Stomach smooth muscle (tissue), 2 donors: ENCODE measurements around the gene SLC35D3.
"Not testable (repeated sequence)": the region's sequence is repeated elsewhere in the genome, so short reads cannot be mapped to it uniquely, and the experiment has no call there.

Experiments used
- H3K27ac ChIP-seq: one replicate; pipeline ENCODE4 v1.7.0; 2013; ENCODE audit warnings: mild to moderate bottlenecking, low read length, inconsistent platforms
- H3K27me3 ChIP-seq, 2 donors: one replicate each; pipeline ENCODE4 v1.7.0; 2013; ENCODE audit warnings: low read length in 2 of 2; ENCODE audit not compliant: insufficient read depth in 2 of 2, control insufficient read depth in 1 of 2
- H3K36me3 ChIP-seq, 2 donors: one replicate each; pipeline ENCODE4 v1.7.0; 2013; ENCODE audit warnings: low read length in 2 of 2; ENCODE audit not compliant: control insufficient read depth in 2 of 2, insufficient read depth in 2 of 2
- H3K4me1 ChIP-seq: one replicate; pipeline ENCODE4 v1.7.0; 2013; ENCODE audit warnings: low read length; ENCODE audit not compliant: control insufficient read depth, insufficient read depth
- H3K4me3 ChIP-seq, 2 donors: one replicate each; pipeline ENCODE4 v1.7.0; 2013; ENCODE audit warnings: low read length in 2 of 2
- H3K9ac ChIP-seq, 2 donors: one replicate each; pipeline ENCODE4 v1.7.0; 2013; ENCODE audit warnings: low read length in 2 of 2, mild to moderate bottlenecking in 1 of 2
- H3K9me3 ChIP-seq, 2 donors: one replicate each; pipeline ENCODE4 v1.7.0; 2013; ENCODE audit warnings: low read length in 2 of 2; ENCODE audit not compliant: control insufficient read depth in 2 of 2
- donor health status: healthy.
- donor health status: Pancreatic carcinoma.

SLC35D3 gene

GRCh38 chr6:136923116-136923953, 1.2 kb downstream of the SLC35D3 start:
- H3K4me1 ChIP-seq: peaks cover 21% of the 10 kb centered on the region
- no peaks in the 10 kb centered on the region for H3K36me3 ChIP-seq
- H3K9ac ChIP-seq: no peak overlapping the region
- no peaks in the 10 kb centered on the region for H3K9me3 ChIP-seq
- H3K27ac ChIP-seq: no peak overlapping the region
- H3K27me3 ChIP-seq: peaks cover 28 to 59% of the 10 kb centered on the region in 2 donors
- H3K4me3 ChIP-seq: peak overlapping the region in 1 of 2 donors; percentile 15

GRCh38 chr6:136923954-136924673, 2.0 kb downstream of the SLC35D3 start:
- Histone ChIP-seq H3K9me3 (no peaks in the 10 kb centered on the region), H3K9ac (no peak overlapping the region), H3K4me1 (peaks cover 21% of the 10 kb centered on the region), H3K27ac (no peak overlapping the region), H3K27me3 (peaks cover 25 to 52% of the 10 kb centered on the region in 2 donors), H3K4me3 (no peak overlapping the region), H3K36me3 (no peaks in the 10 kb centered on the region)

- Histone ChIP-seq H3K27ac (no peak overlapping the region), H3K36me3 (no peaks in the 10 kb centered on the region), H3K9me3 (no peaks in the 10 kb centered on the region), H3K4me3 (no peak overlapping the region), H3K9ac (no peak overlapping the region), H3K4me1 (peaks cover 14% of the 10 kb centered on the region), H3K27me3 (peaks cover 11 to 30% of the 10 kb centered on the region in 2 donors)
Observed at GRCh38 chr6:136926383-136926782, 4.3 kb downstream of the SLC35D3 start.

GRCh38 chr6:136927292-136927691, 5.2 kb downstream of the SLC35D3 start:
- Histone ChIP-seq H3K36me3 (no peaks in the 10 kb centered on the region), H3K4me1 (peaks cover 6% of the 10 kb centered on the region), H3K9ac (no peak overlapping the region), H3K9me3 (no peaks in the 10 kb centered on the region), H3K4me3 (no peak overlapping the region), H3K27me3 (peaks cover 14 to 21% of the 10 kb centered on the region in 2 donors), H3K27ac (no peak overlapping the region)

- no peak overlapping the region for H3K9ac ChIP-seq
- no peak overlapping the region for H3K4me3 ChIP-seq
- H3K27me3 ChIP-seq: peaks cover 0 to 2% of the 10 kb centered on the region in 2 donors
Observed at GRCh38 chr6:136930528-136930927, 8.4 kb downstream of the SLC35D3 start.

GRCh38 chr6:136932599-136932998, 10.5 kb downstream of the SLC35D3 start:
- Histone ChIP-seq H3K36me3 (no peaks in the 10 kb centered on the region), H3K27me3 (peaks cover 0 to 2% of the 10 kb centered on the region in 2 donors), H3K4me3 (no peak overlapping the region), H3K27ac (no peak overlapping the region), H3K9me3 (no peaks in the 10 kb centered on the region), H3K4me1 (no peaks in the 10 kb centered on the region), H3K9ac (no peak overlapping the region)

More at GRCh38 chr6:136930528-136930927, 8.4 kb downstream of the SLC35D3 start:
- Histone ChIP-seq H3K27ac (no peak overlapping the region), H3K9me3 (no peaks in the 10 kb centered on the region), H3K36me3 (no peaks in the 10 kb centered on the region), H3K4me1 (no peaks in the 10 kb centered on the region)

GRCh38 chr6:136945072-136945471, 23.0 kb downstream of the SLC35D3 start:
- Histone ChIP-seq H3K27ac (no peak overlapping the region), H3K9me3 (no peaks in the 10 kb centered on the region), H3K4me3 (no peak overlapping the region), H3K4me1 (no peaks in the 10 kb centered on the region), H3K27me3 (peaks cover 0 to 2% of the 10 kb centered on the region in 2 donors), H3K9ac (no peak overlapping the region), H3K36me3 (no peaks in the 10 kb centered on the region)

GRCh38 chr6:136945711-136946121, 23.6 kb downstream of the SLC35D3 start:
- peaks cover 0 to 2% of the 10 kb centered on the region in 2 donors for H3K27me3 ChIP-seq
- H3K9me3 ChIP-seq: no peaks in the 10 kb centered on the region
- no peak overlapping the region for H3K4me3 ChIP-seq
- no peaks in the 10 kb centered on the region for H3K4me1 ChIP-seq
- no peaks in the 10 kb centered on the region for H3K36me3 ChIP-seq
- H3K9ac ChIP-seq: no peak overlapping the region
- H3K27ac ChIP-seq: no peak overlapping the region

GRCh38 chr6:136947037-136947436, 24.9 kb downstream of the SLC35D3 start:
- Histone ChIP-seq H3K27ac (no peak overlapping the region), H3K9me3 (no peaks in the 10 kb centered on the region), H3K4me3 (no peak overlapping the region), H3K9ac (no peak overlapping the region), H3K36me3 (no peaks in the 10 kb centered on the region), H3K27me3 (peaks cover 0 to 2% of the 10 kb centered on the region in 2 donors), H3K4me1 (no peaks in the 10 kb centered on the region)

GRCh38 chr6:136949957-136950356, 27.9 kb downstream of the SLC35D3 start:
- not testable (repeated sequence) for H3K9ac ChIP-seq, H3K27ac ChIP-seq, H3K27me3 ChIP-seq, H3K9me3 ChIP-seq, H3K36me3 ChIP-seq, H3K4me3 ChIP-seq, H3K4me1 ChIP-seq
